HepG2 (cell line): ENCODE measurements around the gene ARPC1B. TPM values are rescaled to one million over a fixed set of nuclear protein-coding genes. Genes with fewer than 3 reads are reported as not detected.
A peak's percentile ranks its signal among the peaks of the same experiment; 100 is the strongest.
"Not testable (repeated sequence)": the region's sequence is repeated elsewhere in the genome, so short reads cannot be mapped to it uniquely, and the experiment has no call there.

Source experiments
- ATAC-seq: fragments of 200-7000 bp; cut with Tn5 transposase; 3 replicates; pipeline ENCODE4 v1.9.1; 2020; ENCODE audit warnings: mild to moderate bottlenecking, moderate library complexity
- BruUV-seq: library from RNA; stranded (reverse); fragments of 400-500 nt; replicated peaks from 2 replicates; lab custom pipeline; 2021; lab: Mats Ljungman, UMichigan
- CTCF ChIA-PET: fragments of 300-600 bp; formaldehyde crosslinking; extraction: SDS; loops from one replicate; lab custom pipeline; 2021; ENCODE audit warnings: low total read pairs, inconsistent platforms, low intra/inter-chr PET ratio; lab: Yijun Ruan, JAX
- POLR2A ChIA-PET: fragments of 350-600 bp; sonication (Branson Sonifier 250); formaldehyde crosslinking; loops from one replicate; lab custom pipeline; 2020; ENCODE audit warnings: antibody characterized with exemption, inconsistent platforms; lab: Yijun Ruan, JAX
- DNase-seq: peaks from one replicate; pipeline ENCODE4 v3.0.0-alpha.2; 2015; ENCODE audit warnings: low spot score
- FAIRE-seq: peaks from 3 replicates; lab custom pipeline; 2011; peaks lifted over from hg19 to GRCh38; lab: Jason Lieb, UNC
- H2AFZ ChIP-seq: one replicate; pipeline ENCODE4 v1.6.1; 2011; ENCODE audit warnings: low read length, inconsistent platforms
- H3K27ac ChIP-seq: fragments of 300-600 bp; 3 replicates; pipeline ENCODE4 v1.8.0; 2011; ENCODE audit warnings: mixed run types, mild to moderate bottlenecking, mixed read lengths, low read length, inconsistent platforms; ENCODE audit not compliant: insufficient read depth; ENCODE audit errors: extremely low read length
- H3K27me3 ChIP-seq, 2 experiments: fragments of 200-600 bp in 1 of 2; 2 replicates in 1 of 2; 3 replicates in 1 of 2; pipeline versions ENCODE4 v1.6.0 to v1.8.0; 2011; ENCODE audit warnings: low read length in 2 of 2, mild to moderate bottlenecking in 2 of 2, moderate library complexity in 2 of 2, inconsistent platforms in 1 of 2; ENCODE audit not compliant: insufficient read depth in 2 of 2, control insufficient read depth in 1 of 2
- H3K36me3 ChIP-seq, 2 experiments: fragments of 200-600 bp in 1 of 2; replicated peaks in 1 of 2; 2 replicates in 1 of 2; 3 replicates in 1 of 2; pipeline versions ENCODE4 v1.5.1 to v1.8.0; 2011; ENCODE audit warnings: low read length in 2 of 2, inconsistent platforms in 1 of 2; ENCODE audit not compliant: insufficient read depth in 2 of 2, control insufficient read depth in 1 of 2
- H3K4me1 ChIP-seq: 2 replicates; pipeline ENCODE4 v1.5.1; 2012; ENCODE audit warnings: low read length, inconsistent platforms; ENCODE audit not compliant: insufficient read depth
- H3K4me2 ChIP-seq: 2 replicates; pipeline ENCODE4 v1.6.0; 2011; ENCODE audit warnings: low read depth, low read length, inconsistent platforms
- H3K4me3 ChIP-seq, 3 experiments: fragments of 200-600 bp in 1 of 3; sonication (generic), shearing (Covaris generic) in 1 of 3; replicated peaks in 1 of 3; 2 replicates each; pipeline ENCODE4 v1.5.1; 2011 to 2016; ENCODE audit warnings: low read length in 3 of 3, inconsistent platforms in 2 of 3, low read depth in 2 of 3, mild to moderate bottlenecking in 2 of 3, control low read depth in 1 of 3, mixed read lengths in 1 of 3; ENCODE audit not compliant: insufficient read depth in 1 of 3
- H3K79me2 ChIP-seq: one replicate; pipeline ENCODE4 v1.6.1; 2011; ENCODE audit warnings: low read length, inconsistent platforms; ENCODE audit not compliant: insufficient read depth
- H3K9ac ChIP-seq: 2 replicates; pipeline ENCODE4 v1.6.0; 2011; ENCODE audit warnings: mild to moderate bottlenecking, low read depth, low read length, inconsistent platforms; ENCODE audit not compliant: insufficient read depth
- H3K9me3 ChIP-seq: 2 replicates; pipeline ENCODE4 v1.5.1; 2012; ENCODE audit warnings: mild to moderate bottlenecking, low read length
- H4K20me1 ChIP-seq: 2 replicates; pipeline ENCODE4 v1.6.0; 2011; ENCODE audit warnings: inconsistent platforms, mild to moderate bottlenecking, low read length, moderate library complexity; ENCODE audit not compliant: insufficient read depth
- CEBPB ChIP-seq: IDR thresholded peaks from 2 replicates; pipeline ENCODE4 v1.6.1; 2011; ENCODE audit warnings: low read depth, low read length, improper control_type of control experiment, borderline replicate concordance
- CEBPG ChIP-seq: IDR thresholded peaks from 2 replicates; pipeline ENCODE4 v1.6.1; 2016
- FLYWCH1 ChIP-seq: sonication (generic); formaldehyde crosslinking; IDR thresholded peaks from 2 replicates; pipeline ENCODE4 v1.8.1; 2023; ENCODE audit warnings: mild to moderate bottlenecking, missing genetic modification reagents
- MIXL1 ChIP-seq: IDR thresholded peaks from 2 replicates; pipeline ENCODE4 v1.6.1; 2016
- SALL1 ChIP-seq: sonication (generic); formaldehyde crosslinking; IDR thresholded peaks from 2 replicates; pipeline ENCODE4 v1.8.0; 2022; ENCODE audit warnings: mild to moderate bottlenecking, missing genetic modification reagents
- SP4 ChIP-seq: sonication (generic); formaldehyde crosslinking; IDR thresholded peaks from 2 replicates; pipeline ENCODE4 v1.8.1; 2023; ENCODE audit warnings: mild to moderate bottlenecking, missing genetic modification reagents
- ZFY ChIP-seq: sonication (generic); formaldehyde crosslinking; IDR thresholded peaks from 2 replicates; pipeline ENCODE4 v1.4.0; 2020; ENCODE audit warnings: missing genetic modification reagents
- ZNF770 ChIP-seq: sonication (generic); formaldehyde crosslinking; IDR thresholded peaks from 2 replicates; pipeline ENCODE4 v1.5.0; 2020; ENCODE audit warnings: mild to moderate bottlenecking, missing genetic modification reagents
- WGBS: methylation state at CpG from one replicate; pipeline ENCODE4 v1.1.6; 2017; ENCODE audit warnings: low lambda C conversion rate; 5-methylcytosine and 5-hydroxymethylcytosine counted together
- in situ Hi-C: cut with HindIII; loops from 2 replicates; pipeline ENCODE4 v1.10.0; 2017; ENCODE audit warnings: low pct_unique_long_range_greater_than_20kb; ENCODE audit not compliant: extremely low pct_ligation_motif_present
- intact Hi-C: fragments of 100-400 bp; cut with micrococcal nuclease; formaldehyde crosslinking; loops from one replicate; pipeline ENCODE4 v1.10.0; 2022; ENCODE audit not compliant: unreplicated experiment
- polyA plus RNA-seq, 8 experiments: library from polyadenylated mRNA; depleted of rRNA in 3 of 8; stranded (reverse) in 7 of 8; unstranded in 1 of 8; fragments of >200 nt; fragmentation: Illumina TruSeq in 4 of 8; extraction: Trizol in 4 of 8; gene quantifications; 2 replicates each; pipeline versions ENCODE4 v1.2.1 to v1.2.3, GENCODE V29; 2011 to 2016; ENCODE audit warnings: low read depth in 4 of 8, missing spikeins in 1 of 8, mixed read lengths in 1 of 8; ENCODE audit not compliant: insufficient read depth in 1 of 8
- total RNA-seq, 5 experiments: library from RNA; depleted of rRNA; stranded (reverse); fragments of >200 nt; fragmentation: Illumina TruSeq; extraction: Trizol; gene quantifications; 2 replicates each; pipeline ENCODE4 v1.2.3, GENCODE V29; 2016; ENCODE audit warnings: low read depth in 1 of 5
- TF ChIP-seq, protein P1 (sequence below): sonication (generic); formaldehyde crosslinking; IDR thresholded peaks from 2 replicates; pipeline ENCODE4 v1.4.0; 2020; ENCODE audit warnings: missing genetic modification reagents

ARPC1B gene
- total and polyA plus RNA-seq, 2 of the 13 experiments (the other 11 are each of a cell fraction or from before 2014, with no cell fraction given) = 72.9 to 89.1 TPM

DNA sequence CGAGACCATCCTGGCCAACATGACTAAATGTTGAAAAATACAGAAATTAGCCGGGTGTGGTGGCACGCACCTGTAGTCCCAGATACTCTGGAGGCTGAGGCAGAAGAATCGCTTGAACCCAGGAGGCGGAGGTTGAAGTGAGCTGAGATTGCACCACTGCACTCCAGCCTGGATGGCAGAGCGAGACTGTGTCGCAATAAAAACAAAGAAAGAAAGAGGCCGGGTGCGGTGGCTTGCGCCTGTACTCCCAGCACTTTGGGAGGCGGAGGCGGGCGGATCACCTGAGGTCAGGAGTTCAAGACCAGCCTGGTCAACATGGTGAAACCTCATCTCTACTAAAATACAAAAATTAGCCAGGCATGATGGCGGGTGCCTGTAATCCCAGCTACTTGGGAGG is 12.7 kb downstream of the ARPC1B start:
- H3K9ac ChIP-seq = not testable (repeated sequence)
- CTCF ChIA-PET = interaction anchor here (2.2 kb wide), 1 partner anchor 22 kb away, joined by 18 read pairs; no protein-coding TSS in a partner anchor
- peak; percentile 53; the same call in 1 of the 2 replicates for TF ChIP-seq CEBPG (CRISPR knock-in tag)
- TF ChIP-seq ZFY (CRISPR knock-in tag) = 0 out of 2 replicates have a peak, but pooled peaks have one; percentile 8
- TF ChIP-seq SALL1 = 0 out of 2 replicates have a peak, but pooled peaks have one; percentile 3
- TF ChIP-seq MIXL1 = 0 out of 2 replicates have a peak, but pooled peaks have one; percentile 2
- TF ChIP-seq, protein P1, sequence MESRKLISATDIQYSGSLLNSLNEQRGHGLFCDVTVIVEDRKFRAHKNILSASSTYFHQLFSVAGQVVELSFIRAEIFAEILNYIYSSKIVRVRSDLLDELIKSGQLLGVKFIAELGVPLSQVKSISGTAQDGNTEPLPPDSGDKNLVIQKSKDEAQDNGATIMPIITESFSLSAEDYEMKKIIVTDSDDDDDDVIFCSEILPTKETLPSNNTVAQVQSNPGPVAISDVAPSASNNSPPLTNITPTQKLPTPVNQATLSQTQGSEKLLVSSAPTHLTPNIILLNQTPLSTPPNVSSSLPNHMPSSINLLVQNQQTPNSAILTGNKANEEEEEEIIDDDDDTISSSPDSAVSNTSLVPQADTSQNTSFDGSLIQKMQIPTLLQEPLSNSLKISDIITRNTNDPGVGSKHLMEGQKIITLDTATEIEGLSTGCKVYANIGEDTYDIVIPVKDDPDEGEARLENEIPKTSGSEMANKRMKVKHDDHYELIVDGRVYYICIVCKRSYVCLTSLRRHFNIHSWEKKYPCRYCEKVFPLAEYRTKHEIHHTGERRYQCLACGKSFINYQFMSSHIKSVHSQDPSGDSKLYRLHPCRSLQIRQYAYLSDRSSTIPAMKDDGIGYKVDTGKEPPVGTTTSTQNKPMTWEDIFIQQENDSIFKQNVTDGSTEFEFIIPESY (CRISPR knock-in tag) = peak; percentile 82; the same call in 1 of the 2 replicates
- peak; percentile 31; the same call in 1 of the 2 replicates for TF ChIP-seq FLYWCH1
- TF ChIP-seq CEBPB = peak; percentile 66; the same call in 1 of the 2 replicates
- peak; percentile 42; the same call in 1 of the 2 replicates for TF ChIP-seq ZNF770 (CRISPR knock-in tag)
- TF ChIP-seq SP4 (CRISPR knock-in tag) = 0 out of 2 replicates have a peak, but pooled peaks have one; percentile 25
- TF ChIP-seq, all 625 proteins: peak for 9; not testable (repeated sequence) for 616
- H3K27me3 ChIP-seq, H3K27ac ChIP-seq, H2AFZ ChIP-seq, DNase-seq, H3K4me3 ChIP-seq, H3K4me2 ChIP-seq, ATAC-seq, H3K4me1 ChIP-seq, in situ Hi-C loops, H3K79me2 ChIP-seq, H4K20me1 ChIP-seq, H3K9me3 ChIP-seq, FAIRE-seq, BruUV-seq: not testable (repeated sequence)
- intact Hi-C loops = loop anchor here (1.0 kb wide), 1 partner anchor 22 kb away; no protein-coding TSS in a partner anchor
- POLR2A ChIA-PET = interaction anchor here (0.7 to 1.7 kb wide), 3 partner anchors 13 to 21 kb away, joined by 3 to 5 read pairs (median 5); partner anchors contain the start of genes BUD31 and PDAP1
- peaks cover 16 to 43% of the 10 kb centered on the region in 2 experiments for H3K36me3 ChIP-seq
- 81% methylated on average over 14 of the region's 14 CpGs for WGBS
